PFSK-1 (cell line): Measurements from ENCODE around the gene SPEF2.
A peak's percentile ranks its signal among the peaks of the same experiment; 100 is the strongest.

Source experiments
- FOXP2 ChIP-seq: optimal IDR thresholded peaks from 2 replicates; pipeline ENCODE3; 2011; ENCODE audit warnings: borderline replicate concordance, control low read depth, inconsistent platforms; ENCODE audit not compliant: insufficient read depth; ENCODE audit errors: extremely low read length, extremely low read depth
- POLR2AphosphoS5 ChIP-seq: IDR thresholded peaks from 2 replicates; pipeline ENCODE4 v1.6.1; 2012; ENCODE audit warnings: low read depth, mild to moderate bottlenecking, control low read depth, low read length, moderate library complexity
- REST ChIP-seq, 2 experiments: IDR thresholded peaks; 2 replicates each; pipeline versions ENCODE4 v1.6.1 to v1.8.0; 2011 to 2012; ENCODE audit warnings: low read depth in 2 of 2, low read length in 2 of 2, control low read depth in 1 of 2, inconsistent platforms in 1 of 2, mild to moderate bottlenecking in 1 of 2, moderate library complexity in 1 of 2; ENCODE audit not compliant: insufficient read depth in 1 of 2
- SIN3A ChIP-seq: IDR thresholded peaks from 2 replicates; pipeline ENCODE4 v1.6.1; 2012; ENCODE audit warnings: mild to moderate bottlenecking, low read length, moderate library complexity, borderline replicate concordance; ENCODE audit not compliant: insufficient read depth
- TAF1 ChIP-seq: IDR thresholded peaks from 2 replicates; pipeline ENCODE4 v1.6.1; 2012; ENCODE audit warnings: low read length, control low read depth, borderline replicate concordance; ENCODE audit not compliant: insufficient read depth

SPEF2 gene

GRCh38 chr5:35790457-35790822, 172.8 kb downstream of the SPEF2 start:
- TF ChIP-seq REST (IDR thresholded peaks at IDR 0.05; ENCODE audit: insufficient read depth in 1 of 2, low read depth in 2 of 2, low read length in 2 of 2), result no peak
- no peak for TF ChIP-seq POLR2AphosphoS5
- TF ChIP-seq SIN3A, result no peak
- no peak for TF ChIP-seq TAF1
- no peak for TF ChIP-seq FOXP2

GRCh38 chr5:35794328-35794619, 176.6 kb downstream of the SPEF2 start:
- no peak for TF ChIP-seq SIN3A
- TF ChIP-seq FOXP2, result no peak
- no peak for TF ChIP-seq TAF1

- TF ChIP-seq POLR2AphosphoS5, result no peak
- no peak for TF ChIP-seq REST (IDR thresholded peaks at IDR 0.05; ENCODE audit: insufficient read depth in 1 of 2, low read depth in 2 of 2, low read length in 2 of 2)
- TF ChIP-seq TAF1, result no peak
These were observed 177.2 kb downstream of the SPEF2 start for GRCh38 chr5:35794684-35795375.

GRCh38 chr5:35799181-35799580, 181.5 kb downstream of the SPEF2 start:
- TF ChIP-seq FOXP2, result no peak
- no peak for TF ChIP-seq POLR2AphosphoS5
- TF ChIP-seq SIN3A, result no peak
- TF ChIP-seq REST (IDR thresholded peaks at IDR 0.05; ENCODE audit: insufficient read depth in 1 of 2, low read depth in 2 of 2, low read length in 2 of 2), result no peak
- TF ChIP-seq TAF1, result no peak

GRCh38 chr5:35799753-35800152, 182.1 kb downstream of the SPEF2 start:
- TF ChIP-seq POLR2AphosphoS5 (no peak), SIN3A (no peak), FOXP2 (no peak), REST (IDR thresholded peaks at IDR 0.05; ENCODE audit: insufficient read depth in 1 of 2, low read depth in 2 of 2, low read length in 2 of 2) (no peak), TAF1 (no peak)

GRCh38 chr5:35803191-35803651, 185.6 kb downstream of the SPEF2 start:
- no peak for TF ChIP-seq TAF1
- 0 out of 2 replicates have a peak, but pooled peaks have one; percentile 59 for TF ChIP-seq SIN3A
- peak; percentile 62 for TF ChIP-seq FOXP2
- TF ChIP-seq POLR2AphosphoS5, result no peak
- no peak for TF ChIP-seq REST (IDR thresholded peaks at IDR 0.05; ENCODE audit: insufficient read depth in 1 of 2, low read depth in 2 of 2, low read length in 2 of 2)
